HEK293 (cell line): ENCODE measurements around the gene PTPRG.

Experiments
- CTCF ChIA-PET: fragments of 350-600 bp; formaldehyde crosslinking; extraction: SDS; loops from one replicate; lab custom pipeline; 2021; ENCODE audit warnings: antibody characterized with exemption; lab: Yijun Ruan, JAX
- POLR2A ChIA-PET: fragments of 300-600 bp; formaldehyde crosslinking; extraction: SDS; loops from one replicate; lab custom pipeline; 2020; ENCODE audit warnings: antibody characterized with exemption, inconsistent platforms; lab: Yijun Ruan, JAX
- H3K27ac ChIP-seq: fragments of 200-500 bp; sonication (Bioruptor generic); 2 replicates; pipeline ENCODE4 v1.5.1; 2014; ENCODE audit warnings: low read depth, low read length, control low read depth, inconsistent platforms; ENCODE audit errors: extremely low read depth
- H3K36me3 ChIP-seq, 2 experiments: fragments of 200-500 bp in 1 of 2; sonication (Bioruptor generic) in 1 of 2; 1 replicate in 1 of 2; 2 replicates in 1 of 2; pipeline ENCODE4 v1.5.1; 2014 to 2017; ENCODE audit warnings: inconsistent platforms in 2 of 2, low read length in 2 of 2; ENCODE audit not compliant: control insufficient read depth in 2 of 2, insufficient read depth in 1 of 2
- H3K4me1 ChIP-seq: fragments of 200-500 bp; sonication (Bioruptor generic); 2 replicates; pipeline ENCODE4 v1.5.1; 2014; ENCODE audit warnings: mild to moderate bottlenecking, low read length, inconsistent platforms; ENCODE audit not compliant: control insufficient read depth, insufficient read depth
- H3K4me3 ChIP-seq: 2 replicates; pipeline ENCODE4 v1.5.1; 2011; ENCODE audit warnings: low read depth, mild to moderate bottlenecking, control low read depth, low read length, moderate library complexity
- H3K9me3 ChIP-seq: fragments of 200-500 bp; sonication (Bioruptor generic); 2 replicates; pipeline ENCODE4 v1.5.1; 2014; ENCODE audit warnings: low read depth, low read length, inconsistent platforms; ENCODE audit not compliant: control insufficient read depth, insufficient read depth
- ATF2 ChIP-seq: fragments of 450-650 bp; formaldehyde crosslinking; IDR thresholded peaks from 2 replicates; pipeline ENCODE4 v1.5.1; 2016; ENCODE audit warnings: missing biosample characterization, missing genetic modification characterization, low read depth
- FEZF1 ChIP-seq: fragments of 450-650 bp; formaldehyde crosslinking; IDR thresholded peaks from 2 replicates; pipeline ENCODE4 v1.5.1; 2016; ENCODE audit warnings: missing biosample characterization, missing genetic modification characterization
- IKZF3 ChIP-seq: fragments of 450-650 bp; IDR thresholded peaks from 2 replicates; pipeline ENCODE4 v1.5.0; 2018; ENCODE audit warnings: missing biosample characterization, mild to moderate bottlenecking, missing genetic modification characterization, moderate library complexity
- KLF9 ChIP-seq: fragments of 450-650 bp; formaldehyde crosslinking; IDR thresholded peaks from 2 replicates; pipeline ENCODE4 v1.5.1; 2016; ENCODE audit warnings: missing biosample characterization, missing genetic modification characterization, low read depth
- PRDM1 ChIP-seq: fragments of 450-650 bp; formaldehyde crosslinking; IDR thresholded peaks from 2 replicates; pipeline ENCODE4; 2016; ENCODE audit warnings: missing biosample characterization, missing genetic modification characterization
- PRDM10 ChIP-seq: fragments of 450-650 bp; formaldehyde crosslinking; IDR thresholded peaks from 2 replicates; pipeline ENCODE4 v1.5.1; 2016; ENCODE audit warnings: missing biosample characterization, missing genetic modification characterization
- REPIN1 ChIP-seq: fragments of 450-650 bp; formaldehyde crosslinking; IDR thresholded peaks from 2 replicates; pipeline ENCODE4 v1.5.1; 2017; ENCODE audit warnings: missing biosample characterization, missing genetic modification characterization, low read depth
- YY1 ChIP-seq: fragments of 450-650 bp; formaldehyde crosslinking; IDR thresholded peaks from 2 replicates; pipeline ENCODE4 v1.5.1; 2018; ENCODE audit warnings: missing biosample characterization, missing genetic modification characterization
- ZFP41 ChIP-seq: fragments of 450-650 bp; formaldehyde crosslinking; IDR thresholded peaks from 2 replicates; pipeline ENCODE4 v1.5.1; 2016; ENCODE audit warnings: missing biosample characterization, missing genetic modification characterization, borderline replicate concordance
- ZIC2 ChIP-seq: fragments of 450-650 bp; formaldehyde crosslinking; IDR thresholded peaks from 2 replicates; pipeline ENCODE4 v1.5.1; 2016; ENCODE audit warnings: missing biosample characterization, missing genetic modification characterization
- ZNF114 ChIP-seq: fragments of 450-650 bp; formaldehyde crosslinking; IDR thresholded peaks from 2 replicates; pipeline ENCODE4 v1.5.0; 2017; ENCODE audit warnings: missing biosample characterization, missing genetic modification characterization
- ZNF221 ChIP-seq: fragments of 450-650 bp; formaldehyde crosslinking; IDR thresholded peaks from 2 replicates; pipeline ENCODE4 v1.5.1; 2017; ENCODE audit warnings: missing biosample characterization, missing genetic modification characterization, borderline replicate concordance
- ZNF311 ChIP-seq: fragments of 450-650 bp; formaldehyde crosslinking; IDR thresholded peaks from 2 replicates; pipeline ENCODE4 v1.5.1; 2017; ENCODE audit warnings: missing biosample characterization, missing genetic modification characterization, borderline replicate concordance
- ZNF571 ChIP-seq: fragments of 450-650 bp; formaldehyde crosslinking; IDR thresholded peaks from 2 replicates; pipeline ENCODE4 v1.5.0; 2017; ENCODE audit warnings: missing biosample characterization, missing genetic modification characterization
- ZNF747 ChIP-seq: fragments of 450-650 bp; formaldehyde crosslinking; IDR thresholded peaks from 2 replicates; pipeline ENCODE4 v1.5.1; 2016; ENCODE audit warnings: missing biosample characterization, missing genetic modification characterization
- ZNF776 ChIP-seq: fragments of 450-650 bp; formaldehyde crosslinking; IDR thresholded peaks from 2 replicates; pipeline ENCODE4 v1.5.0; 2017; ENCODE audit warnings: missing biosample characterization, missing genetic modification characterization, borderline replicate concordance
- ZSCAN23 ChIP-seq: fragments of 450-650 bp; formaldehyde crosslinking; IDR thresholded peaks from 2 replicates; pipeline ENCODE4 v1.5.1; 2016; ENCODE audit warnings: missing biosample characterization, missing genetic modification characterization

PTPRG gene

DNA sequence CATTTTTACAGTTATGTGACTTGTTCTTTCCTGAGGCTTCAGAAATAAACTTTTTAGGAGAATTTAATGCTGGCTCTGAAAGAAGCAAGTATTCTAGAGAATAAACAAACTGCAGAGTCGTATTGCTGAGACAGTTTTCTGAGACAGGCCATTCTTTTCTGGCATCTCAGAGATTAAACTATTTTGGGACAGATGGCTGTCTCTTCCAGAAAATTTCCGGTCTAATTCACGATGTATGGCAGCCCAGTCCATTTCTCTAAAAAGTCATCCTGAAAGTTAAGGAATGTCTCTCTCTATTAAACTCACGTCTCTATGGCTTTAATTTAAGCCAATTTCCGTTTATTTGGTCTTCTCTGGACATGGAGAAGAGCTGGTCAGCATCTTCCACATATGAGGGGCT, 603.4 kb downstream of the PTPRG start:
- no peak overlapping the region for H3K4me3 ChIP-seq
- POLR2A ChIA-PET = no interaction called here
- no peak overlapping the region for H3K27ac ChIP-seq
- CTCF ChIA-PET = interaction anchor here (0.6 kb wide), 1 partner anchor 30 kb away, joined by 3 read pairs; no protein-coding TSS in a partner anchor
- H3K9me3 ChIP-seq = no peaks in the 10 kb centered on the region
- TF ChIP-seq ZNF114 (no peak), YY1 (no peak), ZNF221 (tag by site-specific recombination) (no peak)
- no peaks in the 10 kb centered on the region for H3K4me1 ChIP-seq
- no peaks in the 10 kb centered on the region for H3K36me3 ChIP-seq

- H3K4me3 ChIP-seq = no peak overlapping the region
- H3K27ac ChIP-seq = no peak overlapping the region
- no peaks in the 10 kb centered on the region for H3K9me3 ChIP-seq
- no peaks in the 10 kb centered on the region for H3K36me3 ChIP-seq
- H3K4me1 ChIP-seq = no peaks in the 10 kb centered on the region
- POLR2A ChIA-PET = no interaction called here
- CTCF ChIA-PET = no interaction called here
- TF ChIP-seq REPIN1 (tag by site-specific recombination) = no peak
- no peak for TF ChIP-seq PRDM10 (tag by site-specific recombination)
- TF ChIP-seq ZNF311 (tag by site-specific recombination) = no peak
- TF ChIP-seq ZNF776 (tag by site-specific recombination) = no peak
- no peak for TF ChIP-seq ZIC2
- no peak for TF ChIP-seq PRDM1 (tag by site-specific recombination)
- TF ChIP-seq ZNF747 (tag by site-specific recombination) = no peak
- TF ChIP-seq KLF9 (tag by site-specific recombination) = no peak
- no peak for TF ChIP-seq ZNF571 (tag by site-specific recombination)
- no peak for TF ChIP-seq ZFP41
- no peak for TF ChIP-seq FEZF1 (tag by site-specific recombination)
These were observed 606.3 kb downstream of the PTPRG start for GRCh38 chr3:62167566-62168262.

DNA sequence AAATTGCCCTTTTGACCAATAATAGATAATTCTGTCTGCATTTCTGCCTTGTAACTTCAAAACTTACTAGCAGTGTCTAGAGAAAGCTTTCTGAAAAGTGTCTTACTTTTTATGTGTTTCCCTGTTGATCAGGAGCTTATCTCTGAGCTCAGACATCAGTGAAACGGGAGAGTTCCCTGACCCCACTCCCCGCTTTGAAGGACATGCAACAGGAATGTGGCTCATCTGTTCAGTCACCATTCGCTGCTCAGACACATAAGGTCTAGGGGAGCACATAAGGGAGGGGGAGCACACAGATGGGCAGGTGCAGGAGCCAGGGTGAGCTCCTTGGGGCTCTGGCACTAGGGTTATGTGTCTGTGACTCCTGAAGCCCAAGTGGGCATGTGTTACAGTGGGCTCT, 607.0 kb downstream of the PTPRG start:
- ChIA-PET CTCF (no interaction called here), POLR2A (no interaction called here)
- Histone ChIP-seq H3K27ac (no peak overlapping the region), H3K36me3 (no peaks in the 10 kb centered on the region), H3K4me3 (no peak overlapping the region), H3K9me3 (no peaks in the 10 kb centered on the region), H3K4me1 (no peaks in the 10 kb centered on the region)
- TF ChIP-seq ATF2 (tag by site-specific recombination) = no peak
- no peak for TF ChIP-seq IKZF3 (tag by site-specific recombination)
- no peak for TF ChIP-seq ZSCAN23
- TF ChIP-seq PRDM10 (tag by site-specific recombination) = no peak
